Stimulated activated CD4-positive, alpha-beta T cell treated with anti-CD3 and anti-CD28 coated beads, Interleukin-1b, Interleukin-23, amount 100 ng/mL, for 4 hours (primary cell): ENCODE measurements around the gene TM6SF1.
A peak's percentile ranks its signal among the peaks of the same experiment; 100 is the strongest.
"Not testable (repeated sequence)": the region's sequence is repeated elsewhere in the genome, so short reads cannot be mapped to it uniquely, and the experiment has no call there.

Experiments used
- DNase-seq, 2 donors: peaks; one replicate each; pipeline ENCODE4 v3.0.0-alpha.2; 2020; ENCODE audit warnings: low read depth in 2 of 2

The TM6SF1 gene

DNA sequence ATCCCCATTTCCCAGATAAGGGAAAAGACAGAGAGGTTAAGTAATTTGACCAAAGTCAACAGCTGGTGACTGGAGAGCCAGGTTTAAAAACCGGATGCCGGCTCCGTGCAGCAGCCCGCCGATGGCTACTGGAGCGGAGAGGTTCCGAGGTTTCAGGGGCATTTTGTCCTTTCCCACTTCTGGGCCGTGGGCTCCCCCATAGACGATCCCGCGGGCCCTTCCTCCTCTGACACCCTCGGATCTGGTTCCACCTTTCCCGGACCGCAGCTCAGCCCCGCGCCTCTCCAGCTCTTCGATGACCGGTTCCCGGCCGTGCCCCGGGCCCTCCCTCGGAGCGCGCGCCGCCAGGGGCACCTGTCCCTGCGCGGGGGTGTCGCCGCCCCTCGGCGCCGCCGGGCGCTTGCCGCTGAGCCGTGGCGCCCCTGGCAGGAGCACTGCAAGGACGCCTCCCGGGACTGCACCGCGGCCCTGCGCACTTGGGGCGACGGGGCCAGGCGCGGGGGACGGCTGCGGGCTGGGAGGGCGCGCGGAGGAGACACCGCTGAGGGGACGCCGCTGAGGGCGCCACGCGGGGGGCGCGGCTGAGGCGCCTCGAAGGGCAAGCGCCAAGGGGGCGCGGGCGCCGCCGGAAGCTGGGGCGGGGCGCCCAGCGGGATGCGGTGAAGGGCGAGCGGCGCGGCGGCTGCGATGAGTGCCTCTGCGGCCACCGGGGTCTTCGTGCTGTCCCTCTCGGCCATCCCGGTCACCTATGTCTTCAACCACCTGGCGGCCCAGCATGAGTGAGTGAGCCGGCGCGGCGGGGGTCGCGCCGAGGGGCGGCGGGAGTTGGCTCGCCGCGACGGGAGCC, at the start of gene TM6SF1:
TM6SF1 (plus strand) TSS at position 652 of the 847 bp plus-strand sequence; CDS start at position 688, 36 bp downstream.
- no peak for DNase-seq

- DNase-seq, result no peak
These were observed 49.6 kb upstream of the TM6SF1 start for GRCh38 chr15:83057696-83058376.

DNA sequence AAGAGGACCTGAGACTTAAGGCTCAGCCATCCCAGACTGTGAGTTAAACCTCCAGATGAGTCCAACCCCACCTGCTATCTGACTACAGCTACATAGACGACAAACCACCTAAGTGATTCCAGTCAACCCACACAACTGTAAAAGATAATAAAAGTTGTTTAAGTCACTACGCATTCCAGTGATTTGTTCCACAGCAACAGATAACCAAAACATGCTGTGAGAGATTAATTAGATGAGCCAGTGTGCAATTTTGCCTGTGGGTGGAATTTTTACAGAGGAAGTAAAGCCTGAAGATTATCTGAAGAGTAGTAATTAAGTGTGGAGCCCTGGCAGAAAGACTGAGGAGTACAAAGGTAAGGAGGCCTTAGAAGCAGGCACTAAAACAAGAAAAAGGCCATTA, 45.8 kb upstream of the TM6SF1 start:
- DNase-seq, result no peak

DNA sequence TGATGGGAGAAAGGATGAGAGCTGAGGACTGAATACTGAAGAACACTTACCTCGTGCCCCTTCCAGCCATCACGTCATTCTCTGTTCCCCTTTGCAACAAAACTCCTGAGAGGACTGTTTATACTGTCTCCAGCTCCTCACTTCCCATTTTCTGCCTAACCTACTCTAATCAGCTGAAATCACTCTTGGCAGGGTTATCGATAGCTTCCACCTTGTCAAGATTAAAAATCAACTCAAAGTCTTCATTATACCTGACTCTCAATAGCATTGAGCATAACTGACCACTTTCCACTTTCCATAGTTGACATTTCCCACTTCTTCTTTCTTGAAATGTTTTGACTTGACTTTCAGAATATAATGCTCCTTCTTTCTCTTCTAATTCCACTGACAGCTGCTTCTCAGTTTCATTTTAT, 44.7 kb upstream of the TM6SF1 start:
- DNase-seq, result no peak

DNA sequence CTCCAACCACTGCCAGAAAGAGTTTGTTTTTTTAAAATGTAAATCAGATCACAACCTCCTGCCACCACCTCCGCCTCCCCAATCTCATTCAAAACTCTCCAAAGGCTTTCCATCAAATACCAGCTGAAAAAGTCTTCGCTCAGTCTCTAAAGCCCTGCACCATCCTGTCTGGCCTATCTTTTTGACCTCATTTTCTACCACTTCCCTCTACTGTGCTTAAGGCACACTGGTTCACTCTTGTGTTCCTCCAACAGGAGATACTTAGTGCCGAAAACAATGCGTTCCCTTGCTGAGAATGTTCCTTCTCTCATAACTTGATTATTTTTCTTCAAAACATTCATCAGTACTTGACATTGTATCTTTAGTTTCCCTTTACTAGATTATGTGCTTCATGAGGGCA, 43.9 kb upstream of the TM6SF1 start:
- no peak for DNase-seq

DNA sequence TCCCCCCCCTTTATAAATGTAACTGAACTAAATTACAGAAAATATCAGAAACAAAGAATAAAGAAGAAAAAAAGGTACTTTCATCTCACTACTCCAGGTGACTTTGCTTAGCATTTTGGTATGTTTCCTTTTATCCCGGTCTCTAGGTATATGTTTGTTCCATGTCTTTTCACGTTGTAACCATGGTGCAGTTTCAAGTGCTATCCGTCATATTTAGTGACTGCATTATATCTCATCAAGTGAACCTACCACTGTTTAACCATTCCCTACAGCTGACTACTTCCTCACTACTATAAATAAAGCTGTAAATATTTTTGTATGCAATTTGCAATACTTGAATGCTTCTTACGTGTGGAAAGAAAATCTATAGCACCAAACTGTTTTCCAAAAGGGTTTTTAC, 42.6 kb upstream of the TM6SF1 start:
- no peak for DNase-seq

GRCh38 chr15:83065431-83065830, 42.0 kb upstream of the TM6SF1 start:
- no peak for DNase-seq

GRCh38 chr15:83066034-83066733, 41.3 kb upstream of the TM6SF1 start:
- DNase-seq, result no peak

GRCh38 chr15:83066734-83067637, 40.5 kb upstream of the TM6SF1 start, which contains the start of gene BTBD1:
Gene BTBD1 (minus strand): TSS chr15:83067252. CDS start chr15:83067151, 101 bp downstream.
- DNase-seq, result peak; percentile 68 to 83

- no peak for DNase-seq
These were observed 39.8 kb upstream of the TM6SF1 start for GRCh38 chr15:83067638-83067962.

GRCh38 chr15:83068054-83068453, 39.4 kb upstream of the TM6SF1 start:
- no peak for DNase-seq

DNA sequence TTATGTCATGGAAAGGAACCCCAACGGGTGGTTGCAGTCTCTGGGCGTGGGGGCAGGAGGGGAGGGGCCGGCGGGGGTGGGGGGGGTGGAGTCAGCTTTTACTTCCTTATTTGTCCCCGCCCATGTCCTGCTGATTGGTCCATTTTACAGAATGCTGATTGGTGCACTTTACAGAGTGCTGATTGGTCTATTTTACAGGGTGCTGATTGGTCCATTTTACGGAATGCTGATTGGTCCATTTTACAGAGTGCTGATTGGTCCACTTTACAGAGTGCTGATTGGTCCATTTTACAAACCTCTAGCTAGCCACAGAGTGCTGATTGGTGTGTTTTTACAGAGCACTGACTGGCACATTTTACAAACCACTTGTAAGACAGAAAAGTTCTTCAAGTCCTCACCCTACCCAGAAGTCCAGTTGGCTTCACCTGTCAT, 38.2 kb upstream of the TM6SF1 start:
- peak in 1 of 2 donors; percentile 32 for DNase-seq

DNA sequence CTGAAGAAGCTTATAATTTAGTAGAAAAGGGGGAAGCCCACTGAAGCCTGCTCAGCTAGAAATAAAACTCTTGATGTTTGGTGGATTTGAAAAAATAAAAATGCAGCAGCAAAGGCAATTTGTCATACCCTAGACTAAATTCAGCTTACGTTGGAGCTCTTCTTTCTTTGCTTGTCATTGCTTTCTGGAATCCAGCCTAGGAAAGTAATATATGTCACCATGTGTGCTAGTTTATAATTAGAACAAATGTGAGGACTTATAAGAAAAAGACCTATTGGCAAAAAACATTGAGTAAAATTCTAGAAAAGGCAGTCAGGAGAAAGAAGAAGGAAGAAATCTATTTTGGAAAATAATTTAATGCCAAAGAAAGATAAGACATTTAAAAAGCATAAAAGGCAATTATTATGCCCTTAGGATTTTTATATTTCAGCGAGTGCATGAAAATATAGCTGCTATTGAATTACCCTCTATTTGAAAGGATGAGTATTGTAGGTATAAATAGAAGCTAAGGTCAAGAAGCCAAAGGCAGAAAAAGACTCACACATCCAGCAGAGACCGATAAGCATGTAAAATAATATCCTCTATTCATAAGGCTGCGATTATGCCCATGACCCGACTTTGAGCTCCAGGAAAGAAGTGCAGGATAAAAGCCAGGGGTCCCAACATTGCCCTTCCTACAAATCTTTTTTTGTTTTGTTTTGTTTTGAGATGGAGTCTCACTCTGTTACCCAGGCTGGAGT, 29.8 kb upstream of the TM6SF1 start:
- no peak for DNase-seq

- no peak for DNase-seq
These were observed 28.7 kb upstream of the TM6SF1 start for GRCh38 chr15:83078712-83079111.

- no peak for DNase-seq
These were observed 26.0 kb upstream of the TM6SF1 start for GRCh38 chr15:83081256-83082014.

DNA sequence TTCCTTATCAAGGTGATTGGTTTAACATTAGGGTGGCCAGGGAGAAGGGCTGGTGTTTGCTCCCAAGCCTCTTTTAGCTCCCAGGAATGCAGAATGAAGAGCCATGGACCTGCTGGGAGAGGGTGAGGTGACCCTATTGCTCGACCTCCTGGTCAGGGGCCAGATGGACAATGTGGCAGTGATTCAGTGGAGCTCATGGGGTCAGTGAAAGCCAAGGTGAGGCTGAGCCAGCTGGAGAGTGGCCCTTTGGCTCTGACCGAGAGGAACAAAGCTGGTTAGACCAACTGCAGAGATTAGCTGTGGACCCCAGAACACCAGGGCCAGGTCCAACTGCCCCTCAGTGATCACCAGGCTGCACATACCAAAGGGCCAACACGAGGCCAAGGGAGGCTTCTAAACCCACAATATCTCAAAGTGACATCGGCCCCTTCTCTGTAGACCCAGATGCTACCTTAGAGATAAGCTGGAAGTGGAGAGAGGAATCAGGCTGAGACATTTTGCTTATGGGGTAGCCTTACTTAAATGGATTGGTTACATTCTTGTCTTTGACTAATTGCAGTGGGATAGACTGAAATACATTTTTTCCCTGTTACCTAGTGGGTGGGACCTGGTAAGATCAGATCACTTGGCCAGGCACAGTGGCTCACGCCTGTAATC, 24.6 kb upstream of the TM6SF1 start:
- no peak for DNase-seq

- not testable (repeated sequence) for DNase-seq
These were observed 22.0 kb upstream of the TM6SF1 start for GRCh38 chr15:83085461-83085860.

GRCh38 chr15:83085864-83086552, 21.4 kb upstream of the TM6SF1 start:
- not testable (repeated sequence) for DNase-seq

DNA sequence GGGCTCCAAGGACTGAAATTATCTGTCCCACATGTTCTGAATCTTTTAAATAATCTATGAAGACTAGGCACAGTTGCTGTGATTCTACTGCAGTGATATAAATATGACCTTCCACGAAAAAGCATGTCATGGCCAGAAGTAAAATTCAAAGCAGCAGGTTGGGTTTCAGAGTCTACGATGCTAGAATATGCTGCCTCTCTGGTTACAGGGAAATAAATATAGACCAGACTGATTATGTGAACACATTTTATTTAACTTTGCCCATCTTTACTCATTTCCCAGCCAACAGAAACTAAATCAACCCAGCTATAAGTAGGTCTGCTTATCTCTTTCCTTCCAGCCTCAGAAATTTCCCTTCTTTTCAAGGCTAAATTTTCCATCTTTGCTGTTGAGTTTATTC, 19.9 kb upstream of the TM6SF1 start:
- DNase-seq, result no peak
